Astrocyte (in vitro differentiated cells and primary cell): Measurements from ENCODE around the gene MTA1. TPM values are rescaled to one million over a fixed set of nuclear protein-coding genes. Genes with fewer than 3 reads are reported as not detected.

Experiments
- DNase-seq: peaks from one replicate; pipeline ENCODE4 v3.0.0-alpha.2; 2010; ENCODE audit warnings: low read depth
- FAIRE-seq: peaks from 2 replicates; lab custom pipeline; 2011; peaks lifted over from hg19 to GRCh38; lab: Jason Lieb, UNC
- H2AFZ ChIP-seq: 2 replicates; pipeline ENCODE4 v1.6.0; 2012; ENCODE audit warnings: low read depth, low read length, inconsistent platforms
- H3K27ac ChIP-seq: 2 replicates; pipeline ENCODE4 v1.5.1; 2011; ENCODE audit warnings: low read depth, low read length, inconsistent platforms
- H3K27me3 ChIP-seq: 2 replicates; pipeline ENCODE4 v1.6.0; 2011; ENCODE audit warnings: low read length, inconsistent platforms; ENCODE audit not compliant: insufficient read depth
- H3K36me3 ChIP-seq: 2 replicates; pipeline ENCODE4 v1.5.1; 2011; ENCODE audit warnings: low read length, inconsistent platforms; ENCODE audit not compliant: insufficient read depth
- H3K4me1 ChIP-seq: 2 replicates; pipeline ENCODE4 v1.5.1; 2011; ENCODE audit warnings: low read length, inconsistent platforms; ENCODE audit not compliant: insufficient read depth
- H3K4me2 ChIP-seq: 2 replicates; pipeline ENCODE4 v1.6.0; 2012; ENCODE audit warnings: low read length, inconsistent platforms
- H3K4me3 ChIP-seq: 2 replicates; pipeline ENCODE4 v1.5.1; 2011; ENCODE audit warnings: low read depth, mild to moderate bottlenecking, low read length, inconsistent platforms; ENCODE audit not compliant: insufficient read depth
- H3K79me2 ChIP-seq: 2 replicates; pipeline ENCODE4 v1.6.0; 2012; ENCODE audit warnings: mild to moderate bottlenecking, low read length, inconsistent platforms; ENCODE audit not compliant: insufficient read depth
- H3K9ac ChIP-seq: 2 replicates; pipeline ENCODE4 v1.6.0; 2012; ENCODE audit warnings: mild to moderate bottlenecking, low read length, inconsistent platforms
- H3K9me3 ChIP-seq: 2 replicates; pipeline ENCODE4 v1.5.1; 2012; ENCODE audit warnings: low read depth, mild to moderate bottlenecking, low read length, inconsistent platforms; ENCODE audit not compliant: insufficient read depth
- H4K20me1 ChIP-seq: 2 replicates; pipeline ENCODE4 v1.6.0; 2012; ENCODE audit warnings: low read length, inconsistent platforms; ENCODE audit not compliant: insufficient read depth
- H3K27ac Mint-ChIP-seq: one replicate; pipeline ENCODE4 v1.8.0; 2021; ENCODE audit warnings: mild to moderate bottlenecking, mixed read lengths; ENCODE audit not compliant: unreplicated experiment
- H3K27me3 Mint-ChIP-seq: one replicate; pipeline ENCODE4 v1.8.0; 2021; ENCODE audit warnings: low read depth, mixed read lengths; ENCODE audit not compliant: unreplicated experiment
- H3K36me3 Mint-ChIP-seq: one replicate; pipeline ENCODE4 v1.8.0; 2021; ENCODE audit warnings: low read depth, mixed read lengths; ENCODE audit not compliant: unreplicated experiment
- H3K4me1 Mint-ChIP-seq: one replicate; pipeline ENCODE4 v1.8.0; 2021; ENCODE audit warnings: low read depth, mixed read lengths; ENCODE audit not compliant: unreplicated experiment
- H3K4me3 Mint-ChIP-seq: one replicate; pipeline ENCODE4 v1.8.0; 2021; ENCODE audit warnings: mild to moderate bottlenecking, moderate library complexity, mixed read lengths; ENCODE audit not compliant: unreplicated experiment
- H3K9me3 Mint-ChIP-seq: one replicate; pipeline ENCODE4 v1.8.0; 2021; ENCODE audit warnings: mild to moderate bottlenecking, mixed read lengths; ENCODE audit not compliant: unreplicated experiment
- EZH2 ChIP-seq: IDR thresholded peaks from 2 replicates; pipeline ENCODE4 v1.6.1; 2012; ENCODE audit warnings: mild to moderate bottlenecking, low read length, inconsistent platforms; ENCODE audit not compliant: insufficient read depth
- total RNA-seq: library from RNA; stranded (reverse); gene quantifications from 2 replicates; pipeline ENCODE4 v1.2.1, GENCODE V29; 2021
- TF ChIP-seq, protein P1 (sequence below): IDR thresholded peaks from 2 replicates; pipeline ENCODE4 v1.5.1; 2011; ENCODE audit warnings: low read depth, mild to moderate bottlenecking, inconsistent platforms, low read length, moderate library complexity; ENCODE audit not compliant: insufficient read depth

MTA1 gene
- total RNA-seq, 1 donor from 2014 or later: 111 TPM

DNA sequence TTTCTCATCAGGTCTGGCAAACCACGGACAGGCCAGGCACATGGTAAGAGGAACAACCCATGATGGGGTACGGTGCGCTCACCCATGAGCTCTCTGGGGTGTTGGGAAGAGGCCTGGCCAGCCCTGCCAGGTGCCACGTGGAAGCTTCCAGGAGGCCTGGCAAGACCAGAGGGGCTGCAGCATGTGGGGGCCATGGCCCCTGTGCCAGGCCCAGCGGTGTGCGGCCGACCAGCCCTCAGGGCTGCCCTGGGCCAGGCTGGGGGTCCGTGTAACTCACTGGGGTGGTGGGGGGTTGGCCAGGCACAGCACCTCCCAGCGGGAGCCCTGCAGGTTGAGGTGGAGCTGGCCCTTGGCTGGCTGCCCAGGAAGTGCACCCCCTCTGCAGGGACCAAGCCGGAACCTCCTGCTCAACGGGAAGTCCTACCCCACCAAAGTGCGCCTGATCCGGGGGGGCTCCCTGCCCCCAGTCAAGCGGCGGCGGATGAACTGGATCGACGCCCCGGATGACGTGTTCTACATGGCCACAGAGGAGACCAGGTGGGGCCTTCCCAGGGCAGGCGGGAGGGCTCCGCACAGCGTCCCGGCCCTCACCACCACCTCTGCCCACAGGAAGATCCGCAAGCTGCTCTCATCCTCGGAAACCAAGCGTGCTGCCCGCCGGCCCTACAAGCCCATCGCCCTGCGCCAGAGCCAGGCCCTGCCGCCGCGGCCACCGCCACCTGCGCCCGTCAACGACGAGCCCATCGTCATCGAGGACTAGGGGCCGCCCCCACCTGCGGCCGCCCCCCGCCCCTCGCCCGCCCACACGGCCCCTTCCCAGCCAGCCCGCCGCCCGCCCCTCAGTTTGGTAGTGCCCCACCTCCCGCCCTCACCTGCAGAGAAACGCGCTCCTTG lies 50.1 kb downstream of the MTA1 start:
- Histone ChIP-seq H2AFZ (no peak overlapping the region), H3K9me3 (no peaks in the 10 kb centered on the region), H3K27ac (no peak overlapping the region), H3K9ac (no peak overlapping the region), H3K4me3 (no peak overlapping the region), H3K4me2 (no peak overlapping the region), H4K20me1 (peaks cover 46% of the 10 kb centered on the region), H3K79me2 (no peaks in the 10 kb centered on the region), H3K27me3 (no peaks in the 10 kb centered on the region), H3K4me1 (peaks cover 19% of the 10 kb centered on the region), H3K36me3 (no peaks in the 10 kb centered on the region)
- DNase-seq (no peak), FAIRE-seq (no peak)
- TF ChIP-seq EZH2: no peak
- TF ChIP-seq, protein P1, sequence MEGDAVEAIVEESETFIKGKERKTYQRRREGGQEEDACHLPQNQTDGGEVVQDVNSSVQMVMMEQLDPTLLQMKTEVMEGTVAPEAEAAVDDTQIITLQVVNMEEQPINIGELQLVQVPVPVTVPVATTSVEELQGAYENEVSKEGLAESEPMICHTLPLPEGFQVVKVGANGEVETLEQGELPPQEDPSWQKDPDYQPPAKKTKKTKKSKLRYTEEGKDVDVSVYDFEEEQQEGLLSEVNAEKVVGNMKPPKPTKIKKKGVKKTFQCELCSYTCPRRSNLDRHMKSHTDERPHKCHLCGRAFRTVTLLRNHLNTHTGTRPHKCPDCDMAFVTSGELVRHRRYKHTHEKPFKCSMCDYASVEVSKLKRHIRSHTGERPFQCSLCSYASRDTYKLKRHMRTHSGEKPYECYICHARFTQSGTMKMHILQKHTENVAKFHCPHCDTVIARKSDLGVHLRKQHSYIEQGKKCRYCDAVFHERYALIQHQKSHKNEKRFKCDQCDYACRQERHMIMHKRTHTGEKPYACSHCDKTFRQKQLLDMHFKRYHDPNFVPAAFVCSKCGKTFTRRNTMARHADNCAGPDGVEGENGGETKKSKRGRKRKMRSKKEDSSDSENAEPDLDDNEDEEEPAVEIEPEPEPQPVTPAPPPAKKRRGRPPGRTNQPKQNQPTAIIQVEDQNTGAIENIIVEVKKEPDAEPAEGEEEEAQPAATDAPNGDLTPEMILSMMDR: no peak
- no peak overlapping the region for H3K27ac Mint-ChIP-seq
- H3K36me3 Mint-ChIP-seq: no peaks in the 10 kb centered on the region
- H3K4me1 Mint-ChIP-seq: peaks cover 4% of the 10 kb centered on the region
- no peaks in the 10 kb centered on the region for H3K9me3 Mint-ChIP-seq
- no peaks in the 10 kb centered on the region for H3K27me3 Mint-ChIP-seq
- no peak overlapping the region for H3K4me3 Mint-ChIP-seq

DNA sequence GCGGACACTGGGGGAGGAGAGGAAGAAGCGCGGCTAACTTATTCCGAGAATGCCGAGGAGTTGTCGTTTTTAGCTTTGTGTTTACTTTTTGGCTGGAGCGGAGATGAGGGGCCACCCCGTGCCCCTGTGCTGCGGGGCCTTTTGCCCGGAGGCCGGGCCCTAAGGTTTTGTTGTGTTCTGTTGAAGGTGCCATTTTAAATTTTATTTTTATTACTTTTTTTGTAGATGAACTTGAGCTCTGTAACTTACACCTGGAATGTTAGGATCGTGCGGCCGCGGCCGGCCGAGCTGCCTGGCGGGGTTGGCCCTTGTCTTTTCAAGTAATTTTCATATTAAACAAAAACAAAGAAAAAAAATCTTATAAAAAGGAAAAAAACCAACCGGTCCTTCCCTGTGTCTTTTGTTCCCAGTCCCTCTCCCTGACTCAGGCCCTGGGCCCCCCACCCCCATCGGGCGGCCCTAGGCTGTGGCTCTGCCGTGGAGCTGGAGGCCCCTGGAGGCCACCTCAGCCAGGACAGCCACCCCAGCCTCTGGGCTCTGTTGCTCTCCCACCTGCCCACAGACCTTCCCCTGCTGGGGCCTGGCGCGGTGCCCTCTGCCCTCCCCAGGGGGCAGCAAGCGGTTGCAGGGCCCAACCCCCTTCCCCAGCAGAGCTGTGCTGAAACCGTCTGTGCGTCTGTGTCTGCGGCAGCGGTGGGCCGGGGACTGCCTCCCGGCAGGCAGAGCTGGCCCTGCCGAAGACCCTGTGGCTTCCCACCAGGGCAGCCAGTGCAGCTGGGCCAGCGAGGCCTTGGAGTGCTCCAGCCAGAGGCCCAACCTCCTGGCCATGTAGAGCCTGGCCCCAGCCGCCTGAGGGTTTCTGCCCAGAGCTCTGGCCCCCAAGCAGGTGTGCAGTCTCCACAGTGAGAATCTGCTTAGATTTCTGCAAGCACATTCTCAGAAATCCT lies 51.0 kb downstream of the MTA1 start:
- Histone ChIP-seq H3K79me2 (peaks cover 6% of the 10 kb centered on the region), H3K4me2 (no peak overlapping the region), H3K4me3 (no peak overlapping the region), H3K4me1 (peaks cover 16% of the 10 kb centered on the region), H2AFZ (no peak overlapping the region), H3K36me3 (no peaks in the 10 kb centered on the region), H4K20me1 (peaks cover 40% of the 10 kb centered on the region), H3K9me3 (no peaks in the 10 kb centered on the region), H3K27me3 (no peaks in the 10 kb centered on the region), H3K9ac (no peak overlapping the region), H3K27ac (no peak overlapping the region)
- Mint-ChIP-seq H3K27me3 (no peaks in the 10 kb centered on the region), H3K9me3 (no peaks in the 10 kb centered on the region), H3K36me3 (no peaks in the 10 kb centered on the region), H3K4me3 (no peak overlapping the region), H3K4me1 (peaks cover 3% of the 10 kb centered on the region), H3K27ac (no peak overlapping the region)
- FAIRE-seq (no peak), DNase-seq (no peak)
- TF ChIP-seq EZH2: no peak
- TF ChIP-seq, protein P1: no peak
